ENCODE data around the gene ICOS.

- TF ChIP-seq CTCF (conservative IDR thresholded peaks at IDR 0.05; ENCODE audit: low read length), result no peak
- TF ChIP-seq EZH2phosphoT487 (IDR thresholded peaks at IDR 0.05; ENCODE audit: borderline replicate concordance), result no peak
Observed at GRCh38 chr2:203951366-203951902, 14.9 kb downstream of the ICOS start.
